Right renal pelvis (tissue), 4 donors: ENCODE measurements around the gene USF2. TPM values are rescaled to one million over a fixed set of nuclear protein-coding genes. Genes with fewer than 3 reads are reported as not detected.

Source experiments
- DNase-seq, 4 donors: peaks; one replicate each; pipeline ENCODE4 v3.0.0-alpha.2; 2013; ENCODE audit warnings: low read depth in 4 of 4, low spot score in 3 of 4, missing footprints in 1 of 4
- polyA plus RNA-seq, 4 donors: library from polyadenylated mRNA; unstranded; fragments of 120-200 nt; gene quantifications; one replicate each; pipeline ENCODE4 v1.2.1, GENCODE V29; 2013; ENCODE audit not compliant: insufficient read length in 4 of 4

The USF2 gene
- polyA plus RNA-seq, 4 donors, result 149 to 179 (median 162) TPM

GRCh38 chr19:35315883-35316282, 47.1 kb downstream of the USF2 start:
- DNase-seq, result no peak

- DNase-seq, result no peak
Measured at GRCh38 chr19:35316560-35316959, 47.8 kb downstream of the USF2 start.

GRCh38 chr19:35317464-35318043, 48.8 kb downstream of the USF2 start:
- DNase-seq, result no peak

- no peak for DNase-seq
Measured at GRCh38 chr19:35318679-35319448, 50.1 kb downstream of the USF2 start.

- DNase-seq, result no peak
Measured at GRCh38 chr19:35320065-35320713, 51.4 kb downstream of the USF2 start.

- DNase-seq, result no peak
Measured at GRCh38 chr19:35321291-35321690, 52.5 kb downstream of the USF2 start.

GRCh38 chr19:35322014-35322413, 53.3 kb downstream of the USF2 start:
- DNase-seq, result no peak

- no peak for DNase-seq
Measured at GRCh38 chr19:35327642-35328041, 58.9 kb downstream of the USF2 start.

GRCh38 chr19:35328851-35329285, 60.1 kb downstream of the USF2 start, which contains the start of gene CD22:
Gene CD22, plus strand, starts transcription at chr19:35329187. Its CDS starts 2,854 bp downstream, at chr19:35332041.
- DNase-seq, result no peak

GRCh38 chr19:35329323-35329722, 60.6 kb downstream of the USF2 start:
- DNase-seq, result no peak

Other genes starting within 250 kb of the USF2 start
- gene SCN1B, start 238.5 kb upstream of the USF2 start, polyA plus RNA-seq, result 1 to 10 TPM in 3 of 4 donors, under 1 TPM in 1; 0.72 to 1.4 (median 1.2) TPM
- 100 to 1,000 TPM in 2 of 4 donors, 10 to 100 TPM in 2; 92.2 to 137 (median 98.5) TPM for gene HPN, start 227.2 kb upstream of the USF2 start, polyA plus RNA-seq
- 10 to 100 TPM; 10.2 to 37.3 (median 20.9) TPM for gene FXYD3, start 153.1 kb upstream of the USF2 start, polyA plus RNA-seq
- 1 to 10 TPM; 2.0 to 4.9 (median 3.2) TPM for gene LGI4, start 133.9 kb upstream of the USF2 start, polyA plus RNA-seq
- 10 to 100 TPM; 20.6 to 33.0 (median 23.7) TPM for gene FXYD1, start 130.1 kb upstream of the USF2 start, polyA plus RNA-seq
- 1 to 10 TPM in 3 of 4 donors, under 1 TPM in 1; 0.61 to 1.5 (median 1.2) TPM for gene FXYD7, start 125.7 kb upstream of the USF2 start, polyA plus RNA-seq
- gene FXYD5, start 114.2 kb upstream of the USF2 start, polyA plus RNA-seq, result 10 to 100 TPM; 17.6 to 39.1 (median 26.6) TPM
- gene FAM187B, start 40.2 kb upstream of the USF2 start, polyA plus RNA-seq, result not detected
- 10 to 100 TPM; 52.3 to 69.7 (median 52.8) TPM for gene LSR, start 20.0 kb upstream of the USF2 start, polyA plus RNA-seq
- gene HAMP, start 13.6 kb downstream of the USF2 start, polyA plus RNA-seq, result under 1 TPM; 0.12 to 0.39 (median 0.18) TPM
- 10 to 100 TPM in 1 of 4 donors, 1 to 10 TPM in 3; 2.4 to 13.5 (median 2.8) TPM for gene MAG, start 23.2 kb downstream of the USF2 start, polyA plus RNA-seq
- gene CD22, start 60.2 kb downstream of the USF2 start, polyA plus RNA-seq, result 10 to 100 TPM in 2 of 4 donors, 1 to 10 TPM in 2; 6.6 to 31.5 (median 9.0) TPM
- under 1 TPM; 0.22 to 0.57 (median 0.33) TPM for gene FFAR1, start 78.9 kb downstream of the USF2 start, polyA plus RNA-seq
- under 1 TPM in 3 of 4 donors, not detected in 1; 0.10 to 0.30 (median 0.25) TPM for gene FFAR3, start 89.5 kb downstream of the USF2 start, polyA plus RNA-seq
- not detected for gene GPR42, start 102.1 kb downstream of the USF2 start, polyA plus RNA-seq
- under 1 TPM; 0.21 to 0.37 (median 0.33) TPM for gene FFAR2, start 179.3 kb downstream of the USF2 start, polyA plus RNA-seq
- under 1 TPM; 0.44 to 0.87 (median 0.63) TPM for gene KRTDAP, start 221.5 kb downstream of the USF2 start, polyA plus RNA-seq
- 10 to 100 TPM; 76.2 to 91.6 (median 82.7) TPM for gene DMKN, start 244.7 kb downstream of the USF2 start, polyA plus RNA-seq